NCI-H82 treated with DMSO at 0.1 percent for 48 hours (cell line): ENCODE data around the gene ZFP3.
"Not testable (repeated sequence)": the region's sequence is repeated elsewhere in the genome, so short reads cannot be mapped to it uniquely, and the experiment has no call there.

Experiments used
- DNase-seq: peaks from one replicate; lab custom pipeline; 2025; ENCODE audit not compliant: unreplicated experiment; lab: John Stamatoyannopoulos, UW

The ZFP3 gene

GRCh38 chr17:5137511-5138197 is 59.4 kb downstream of the ZFP3 start:
- DNase-seq, result not testable (repeated sequence)

GRCh38 chr17:5138198-5138544 is 59.9 kb downstream of the ZFP3 start:
- DNase-seq, result not testable (repeated sequence)

- no peak for DNase-seq
Measured at GRCh38 chr17:5138616-5139457, 60.6 kb downstream of the ZFP3 start.

GRCh38 chr17:5139458-5139732 is 61.1 kb downstream of the ZFP3 start:
- no peak for DNase-seq

GRCh38 chr17:5142877-5143276 is 64.6 kb downstream of the ZFP3 start:
- not testable (repeated sequence) for DNase-seq
